SU-DHL-6 (cell line): Measurements from ENCODE around the gene CAMK1.
A peak's percentile ranks its signal among the peaks of the same experiment; 100 is the strongest.

Experiments used
- H2AFZ ChIP-seq: fragments of 200-600 bp; sonication (generic); 2 replicates; pipeline ENCODE4 v1.6.1; 2014; ENCODE audit warnings: low read depth, mild to moderate bottlenecking, moderate library complexity, mixed read lengths, antibody characterized with exemption, low read length; ENCODE audit not compliant: severe bottlenecking
- H3F3A ChIP-seq: fragments of 200-600 bp; shearing (Covaris generic); 2 replicates; pipeline ENCODE4 v1.6.0; 2016; ENCODE audit warnings: antibody characterized with exemption, mild to moderate bottlenecking; ENCODE audit not compliant: insufficient read depth
- H3K27ac ChIP-seq: fragments of 200-600 bp; sonication (generic); 2 replicates; pipeline ENCODE4 v1.5.1; 2016; ENCODE audit warnings: low read depth, mild to moderate bottlenecking, low read length, moderate library complexity, mixed read lengths
- H3K27me3 ChIP-seq: fragments of 200-600 bp; sonication (generic), shearing (Covaris generic); 2 replicates; pipeline ENCODE4 v1.6.0; 2014; ENCODE audit warnings: mild to moderate bottlenecking, low read length
- H3K36me3 ChIP-seq: fragments of 200-600 bp; sonication (generic); 2 replicates; pipeline ENCODE4 v1.6.1; 2014; ENCODE audit warnings: mild to moderate bottlenecking, low read length, mixed read lengths
- H3K4me2 ChIP-seq: fragments of 300-600, 200-600 bp; shearing (Covaris generic), sonication (generic); 2 replicates; pipeline ENCODE4 v1.6.0; 2014; ENCODE audit warnings: low read length, low read depth, mild to moderate bottlenecking; ENCODE audit not compliant: poor library complexity, severe bottlenecking
- H3K4me3 ChIP-seq: fragments of 200-600 bp; sonication (generic); 2 replicates; pipeline ENCODE4 v1.5.1; 2014; ENCODE audit warnings: antibody characterized with exemption, low read length, mild to moderate bottlenecking, mixed read lengths; ENCODE audit not compliant: insufficient read depth, poor library complexity, severe bottlenecking
- H3K79me2 ChIP-seq: fragments of 200-600 bp; sonication (generic); 2 replicates; pipeline ENCODE4 v1.6.1; 2014; ENCODE audit warnings: mild to moderate bottlenecking, low read length, moderate library complexity; ENCODE audit not compliant: insufficient read depth
- H3K9ac ChIP-seq: fragments of 200-600 bp; sonication (generic); 2 replicates; pipeline ENCODE4 v1.7.0; 2014; ENCODE audit warnings: mild to moderate bottlenecking, low read length
- H3K9me2 ChIP-seq: fragments of 200-600 bp; sonication (generic); replicated peaks from 2 replicates; pipeline ENCODE4 v1.6.1; 2014; ENCODE audit warnings: low read length; ENCODE audit not compliant: insufficient read depth
- H3K9me3 ChIP-seq: fragments of 200-600 bp; sonication (generic); 2 replicates; pipeline ENCODE4 v1.6.1; 2014; ENCODE audit warnings: low read length, mixed read lengths; ENCODE audit not compliant: insufficient read depth
- H4K20me1 ChIP-seq: fragments of 200-600 bp; sonication (generic); 2 replicates; pipeline ENCODE4 v1.6.1; 2014; ENCODE audit warnings: low read depth, mild to moderate bottlenecking, antibody characterized with exemption, low read length, moderate library complexity, mixed read lengths
- CTCF ChIP-seq: fragments of 200-600 bp; sonication (generic); IDR thresholded peaks from one replicate; pipeline ENCODE4 v1.5.1; 2017; ENCODE audit warnings: antibody characterized with exemption, mild to moderate bottlenecking, low read length, moderate library complexity; ENCODE audit not compliant: insufficient read depth, poor library complexity, severe bottlenecking
- EZH2phosphoT487 ChIP-seq: fragments of 200-600 bp; sonication (generic), shearing (Covaris generic); conservative IDR thresholded peaks from 2 replicates; pipeline ENCODE4 v1.6.1; 2018; ENCODE audit warnings: mild to moderate bottlenecking, antibody characterized with exemption, low read length, moderate library complexity, mixed read lengths

CAMK1 gene

DNA sequence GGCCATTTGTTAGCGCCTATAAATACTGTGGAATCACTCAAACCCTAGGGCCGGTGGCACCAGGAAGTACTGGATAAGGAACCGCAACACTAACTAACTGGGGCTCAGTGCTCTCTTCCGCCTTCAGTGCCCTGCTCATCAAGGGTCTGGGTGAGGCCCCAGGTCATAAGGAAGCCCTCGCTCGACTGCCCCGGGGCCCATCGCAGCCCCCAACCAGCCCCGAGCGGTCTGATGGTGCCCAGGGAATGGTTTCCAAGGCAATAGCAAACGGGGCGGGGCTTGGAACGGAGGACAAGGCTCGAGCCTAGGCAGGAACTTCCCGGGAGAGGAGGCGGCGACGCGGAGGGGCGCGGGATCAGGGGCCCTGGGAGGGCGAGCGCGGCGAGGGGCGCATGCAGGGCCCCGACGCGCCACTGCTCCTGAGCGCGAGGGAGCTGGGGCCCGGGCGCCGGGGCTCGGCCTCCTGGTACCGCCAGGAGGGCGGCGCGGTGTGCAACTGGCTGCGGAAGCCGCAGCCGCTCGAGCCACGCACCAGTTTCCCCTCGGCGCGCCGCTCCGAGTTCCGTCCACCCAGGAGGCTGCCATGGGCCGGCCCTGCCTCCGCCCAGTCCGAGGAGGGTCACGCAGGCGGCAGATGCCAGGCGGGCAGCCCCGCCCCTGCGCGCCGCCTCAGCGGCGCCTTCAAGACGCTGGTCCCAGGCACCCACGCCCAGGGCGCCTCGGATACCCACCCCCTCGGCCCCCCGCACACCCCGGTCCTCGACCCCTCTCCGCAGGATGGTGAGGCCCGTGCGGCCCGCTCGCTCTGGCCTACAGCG lies 40.1 kb upstream of the CAMK1 start, which contains the start of gene TTLL3:
Gene TTLL3, plus strand, starts transcription at position 648 of the 818 bp plus-strand sequence. CDS start 400 bp downstream, outside the sequence.
- Histone ChIP-seq H3K4me2 (peak within 1 kb of the TSS; percentile 60), H2AFZ (peak within 1 kb of the TSS; percentile 72)
- no peak for TF ChIP-seq EZH2phosphoT487
- TF ChIP-seq CTCF, result no peak

GRCh38 chr3:9809239-9809614 lies 39.5 kb upstream of the CAMK1 start:
- Histone ChIP-seq H3K9me2 (no peaks in the 10 kb centered on the region), H3K27me3 (no peaks in the 10 kb centered on the region), H2AFZ (peak overlapping the region; percentile 72), H3K9me3 (no peaks in the 10 kb centered on the region), H4K20me1 (no peaks in the 10 kb centered on the region), H3K4me3 (peak overlapping the region; percentile 36), H3K27ac (peak overlapping the region; percentile 51), H3K4me2 (peak overlapping the region; percentile 60), H3K36me3 (0 out of 2 replicates have a peak, but pooled peaks cover 4% of the 10 kb centered on the region), H3K9ac (peak overlapping the region; percentile 56), H3K79me2 (no peaks in the 10 kb centered on the region), H3F3A (peaks cover 26% of the 10 kb centered on the region)
- TF ChIP-seq CTCF (no peak), EZH2phosphoT487 (no peak)

More for the DNA sequence above, 40.1 kb upstream of the CAMK1 start, which contains the start of gene TTLL3:
- peak within 1 kb of the TSS; percentile 51 for H3K27ac ChIP-seq
- peak within 1 kb of the TSS; percentile 56 for H3K9ac ChIP-seq
- H3K4me3 ChIP-seq, result peak within 1 kb of the TSS; percentile 36
- no peaks in the 10 kb centered on the region for H4K20me1 ChIP-seq
- no peaks in the 10 kb centered on the region for H3K9me3 ChIP-seq
- H3K79me2 ChIP-seq, result no peaks in the 10 kb centered on the region
- H3K36me3 ChIP-seq, result no peaks in the 10 kb centered on the region
- no peaks in the 10 kb centered on the region for H3K9me2 ChIP-seq
- peaks cover 26% of the 10 kb centered on the region for H3F3A ChIP-seq
- no peaks in the 10 kb centered on the region for H3K27me3 ChIP-seq

DNA sequence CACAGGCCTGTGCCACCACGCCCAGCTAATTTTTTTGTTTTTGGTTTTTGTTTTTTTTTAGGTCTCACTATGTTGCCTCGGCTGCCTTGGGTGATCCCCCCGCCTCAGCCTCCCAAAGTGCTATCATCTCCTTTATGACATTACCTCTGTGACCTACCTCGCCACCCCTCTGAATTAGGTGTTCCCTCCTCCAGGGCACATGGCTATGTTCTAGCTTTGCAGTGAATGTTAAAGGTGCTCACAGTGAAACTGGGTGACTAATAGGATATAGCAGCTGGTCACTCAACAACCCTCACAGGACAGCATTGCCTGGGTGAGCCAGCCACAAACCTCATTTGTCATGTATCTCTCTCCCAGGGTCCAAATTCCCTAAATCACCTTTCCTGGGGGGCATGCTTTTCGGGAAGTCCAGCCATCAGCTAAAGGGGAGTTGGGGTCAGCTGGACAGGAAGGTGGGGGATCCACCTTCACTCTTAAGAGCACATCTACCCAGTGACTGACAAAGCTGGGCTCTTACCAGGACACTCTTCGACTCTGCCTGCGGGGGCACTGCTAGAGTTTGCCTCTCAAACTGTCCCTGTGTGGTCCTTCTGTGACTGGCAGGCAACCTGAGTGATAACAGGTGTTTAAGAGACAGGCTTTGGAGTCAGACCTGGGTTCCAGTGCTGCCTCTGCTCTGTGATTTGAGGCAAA lies 38.7 kb upstream of the CAMK1 start:
- no peak overlapping the region for H3K9ac ChIP-seq
- peaks cover 26% of the 10 kb centered on the region for H3F3A ChIP-seq
- no peaks in the 10 kb centered on the region for H4K20me1 ChIP-seq
- no peaks in the 10 kb centered on the region for H3K79me2 ChIP-seq
- no peak overlapping the region for H2AFZ ChIP-seq
- H3K4me2 ChIP-seq, result no peak overlapping the region
- TF ChIP-seq EZH2phosphoT487 (no peak), CTCF (peak; percentile 11)
- H3K4me3 ChIP-seq, result no peak overlapping the region
- H3K27me3 ChIP-seq, result no peaks in the 10 kb centered on the region
- H3K27ac ChIP-seq, result peak overlapping the region; percentile 51
- H3K9me2 ChIP-seq, result no peaks in the 10 kb centered on the region
- H3K9me3 ChIP-seq, result no peaks in the 10 kb centered on the region
- peaks cover 5% of the 10 kb centered on the region; the same call in 1 of the 2 replicates for H3K36me3 ChIP-seq
